ENCODE measurements around the gene CDH13.

DNA sequence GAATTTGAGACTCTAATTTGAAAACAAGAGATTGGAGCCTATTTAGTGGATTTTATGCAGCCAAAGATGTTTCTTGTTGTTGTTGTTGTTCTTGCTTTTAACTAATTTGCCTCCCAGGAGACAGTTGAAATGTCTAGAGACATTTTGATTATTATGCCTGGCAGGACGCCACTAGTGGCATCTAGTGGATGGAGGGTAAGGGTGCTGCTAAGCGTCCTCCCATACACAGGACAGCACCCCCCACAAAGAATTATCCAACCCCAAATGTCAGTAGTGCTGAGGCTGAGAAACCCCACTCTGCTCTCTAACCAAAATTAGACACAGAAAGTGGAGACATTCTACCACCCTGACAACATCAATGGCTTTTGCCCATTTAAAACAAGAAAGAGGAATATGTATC is 1165.6 kb downstream of the CDH13 start:
- TF ChIP-seq, protein P1, sequence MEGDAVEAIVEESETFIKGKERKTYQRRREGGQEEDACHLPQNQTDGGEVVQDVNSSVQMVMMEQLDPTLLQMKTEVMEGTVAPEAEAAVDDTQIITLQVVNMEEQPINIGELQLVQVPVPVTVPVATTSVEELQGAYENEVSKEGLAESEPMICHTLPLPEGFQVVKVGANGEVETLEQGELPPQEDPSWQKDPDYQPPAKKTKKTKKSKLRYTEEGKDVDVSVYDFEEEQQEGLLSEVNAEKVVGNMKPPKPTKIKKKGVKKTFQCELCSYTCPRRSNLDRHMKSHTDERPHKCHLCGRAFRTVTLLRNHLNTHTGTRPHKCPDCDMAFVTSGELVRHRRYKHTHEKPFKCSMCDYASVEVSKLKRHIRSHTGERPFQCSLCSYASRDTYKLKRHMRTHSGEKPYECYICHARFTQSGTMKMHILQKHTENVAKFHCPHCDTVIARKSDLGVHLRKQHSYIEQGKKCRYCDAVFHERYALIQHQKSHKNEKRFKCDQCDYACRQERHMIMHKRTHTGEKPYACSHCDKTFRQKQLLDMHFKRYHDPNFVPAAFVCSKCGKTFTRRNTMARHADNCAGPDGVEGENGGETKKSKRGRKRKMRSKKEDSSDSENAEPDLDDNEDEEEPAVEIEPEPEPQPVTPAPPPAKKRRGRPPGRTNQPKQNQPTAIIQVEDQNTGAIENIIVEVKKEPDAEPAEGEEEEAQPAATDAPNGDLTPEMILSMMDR (IDR thresholded peaks at IDR 0.05; ENCODE audit: low read depth, low read length, poor library complexity, severe bottlenecking), result peak; percentile 14
- no peak for TF ChIP-seq EZH2phosphoT487 (IDR thresholded peaks at IDR 0.05; ENCODE audit: borderline replicate concordance, low read length)

All from DOHH2 (cell line).